ENCODE data around the gene ARL14EP.

- TF ChIP-seq ZFP30 (CRISPR knock-in tag; IDR thresholded peaks at IDR 0.05): no peak
- no peak for TF ChIP-seq ISL1 (CRISPR knock-in tag; IDR thresholded peaks at IDR 0.05)
- no peak for TF ChIP-seq CSDC2 (CRISPR knock-in tag; IDR thresholded peaks at IDR 0.05)
- no peak for TF ChIP-seq TSHZ2 (CRISPR knock-in tag; IDR thresholded peaks at IDR 0.05)
- TF ChIP-seq POU6F1 (CRISPR knock-in tag; IDR thresholded peaks at IDR 0.05; ENCODE audit: borderline replicate concordance, low read depth): no peak
- TF ChIP-seq OSR1 (CRISPR knock-in tag; IDR thresholded peaks at IDR 0.05): no peak
- no peak for TF ChIP-seq PATZ1 (CRISPR knock-in tag; IDR thresholded peaks at IDR 0.05; ENCODE audit: borderline replicate concordance)
- no peak for TF ChIP-seq RARB (CRISPR knock-in tag; IDR thresholded peaks at IDR 0.05)
- no peak for TF ChIP-seq ARNTL (CRISPR knock-in tag; IDR thresholded peaks at IDR 0.05; ENCODE audit: borderline replicate concordance, low read depth)
- no peak for TF ChIP-seq PPARA (CRISPR knock-in tag; IDR thresholded peaks at IDR 0.05; ENCODE audit: borderline replicate concordance)
Measured at GRCh38 chr11:30342736-30343166, 19.8 kb downstream of the ARL14EP start.
